Left cardiac atrium (tissue), 4 donors: ENCODE data around the gene DDX31. TPM values are rescaled to one million over a fixed set of nuclear protein-coding genes. Genes with fewer than 3 reads are reported as not detected.

Experiments used
- ATAC-seq, 2 donors: fragments of 200-7000 bp; cut with Tn5 transposase; one replicate each; pipeline ENCODE4 v1.9.1; 2020; ENCODE audit warnings: mild to moderate bottlenecking in 2 of 2, moderate library complexity in 2 of 2
- DNase-seq: peaks from one replicate; pipeline ENCODE4 v3.0.0-alpha.2; 2020
- intact Hi-C, 2 donors: fragments of 100-400 bp; cut with DNase I; formaldehyde crosslinking; loops; one replicate each; pipeline versions ENCODE4 v1.14.1 to v1.15.1; 2022 to 2023
- total RNA-seq, 2 donors: library from RNA; stranded (reverse); fragmentation: NEBNext Ultra II Directional; extraction: Animal tissue kit (Norgen Biotek cat#: 25700); gene quantifications; one replicate each; pipeline ENCODE4 v1.2.1, GENCODE V29; 2021
- donor health status: DM: no; HTN: yes; CAD: no.
- donor health status: DM: no; HTN: yes; CAD: no; lungs with severe emphysema.
- donor health status: DM: yes; HTN: yes; CAD: no.
- donor health status: Dilated cardiomyopathy.

DDX31 gene
- total RNA-seq, 2 donors from 2014 or later, result 5.2 to 7.9 TPM

GRCh38 chr9:132679946-132680625 lies 10.3 kb upstream of the DDX31 start:
- intact Hi-C loops, result loop anchor here in 1 of 2 donors (10.0 kb wide), 1 partner anchor 75 kb away; no protein-coding TSS in a partner anchor
- no peak for DNase-seq
- ATAC-seq, result no peak

GRCh38 chr9:132677976-132678375 lies 8.2 kb upstream of the DDX31 start:
- intact Hi-C loops, result no loop called here
- ATAC-seq, result no peak
- DNase-seq, result no peak

GRCh38 chr9:132674485-132674884 lies 4.7 kb upstream of the DDX31 start:
- DNase-seq, result no peak
- ATAC-seq, result no peak
- intact Hi-C loops, result loop anchor here in 1 of 2 donors (5.0 kb wide), 1 partner anchor 123 kb away; no protein-coding TSS in a partner anchor

DNA sequence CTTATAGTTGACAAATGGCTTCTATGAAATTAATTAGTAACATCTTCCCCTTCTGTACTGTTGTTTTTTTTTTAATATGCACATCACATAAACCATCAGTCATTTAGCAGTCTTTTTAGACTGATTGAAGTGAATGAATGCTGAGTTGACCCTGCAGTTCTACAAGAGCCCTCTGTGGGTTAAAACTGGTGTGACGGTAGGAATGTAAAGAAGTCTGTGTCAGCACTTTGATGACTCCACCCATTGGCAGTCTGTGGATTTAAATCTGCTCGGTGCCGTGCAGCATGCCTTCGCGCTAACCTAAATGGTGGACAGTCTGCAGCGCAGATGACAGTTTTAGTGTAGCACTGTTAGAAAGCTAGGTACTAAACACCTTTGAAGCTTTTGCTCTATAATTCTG lies 3.6 kb upstream of the DDX31 start:
- intact Hi-C loops, result loop anchor here in 1 of 2 donors (5.0 kb wide), 1 partner anchor 124 kb away; no protein-coding TSS in a partner anchor
- DNase-seq (no peak), ATAC-seq (no peak)

GRCh38 chr9:132672413-132672690 lies 2.6 kb upstream of the DDX31 start:
- intact Hi-C loops, result loop anchor here in 1 of 2 donors (5.0 kb wide), 1 partner anchor 125 kb away; no protein-coding TSS in a partner anchor
- DNase-seq (no peak), ATAC-seq (no peak)

DNA sequence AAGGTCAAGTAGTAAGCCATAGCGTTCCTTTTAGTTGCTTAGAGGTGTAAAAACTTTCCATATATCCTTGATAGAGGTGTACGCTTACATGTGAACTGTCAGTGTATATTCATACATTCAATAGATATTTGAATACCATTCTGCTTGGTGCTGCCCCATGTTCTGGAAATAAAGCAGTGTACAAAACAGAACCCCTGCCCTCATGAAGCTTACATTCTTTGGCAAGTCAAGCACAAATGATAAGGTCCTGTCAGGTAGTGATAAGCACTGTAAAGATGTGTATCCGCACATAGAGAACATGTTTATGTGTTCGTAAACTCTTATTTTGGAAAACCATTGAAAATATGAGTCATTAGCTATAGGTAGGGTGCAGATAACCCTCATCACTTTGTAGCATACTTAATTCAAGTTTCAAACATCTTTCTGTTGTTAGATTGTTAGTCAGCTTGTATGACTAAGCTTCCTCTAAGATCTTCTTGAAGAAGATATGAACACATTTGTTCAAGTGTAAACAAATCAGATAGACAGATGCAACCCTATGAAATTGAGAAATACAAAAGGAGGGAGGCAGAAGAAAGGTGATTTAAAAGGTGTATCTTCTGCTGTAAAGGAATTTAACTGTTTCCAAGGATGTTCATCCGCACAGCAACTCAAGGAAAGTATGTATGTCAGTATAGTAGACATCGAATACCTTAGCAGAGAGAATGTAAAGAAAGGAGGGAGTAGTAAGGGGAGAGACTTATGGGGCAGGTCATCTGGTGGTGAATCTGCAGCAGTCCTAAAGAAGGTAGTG lies 2.0 kb upstream of the DDX31 start:
- ATAC-seq, result no peak
- intact Hi-C loops, result loop anchor here in 1 of 2 donors (5.0 kb wide), 1 partner anchor 125 kb away; no protein-coding TSS in a partner anchor
- DNase-seq, result no peak

DNA sequence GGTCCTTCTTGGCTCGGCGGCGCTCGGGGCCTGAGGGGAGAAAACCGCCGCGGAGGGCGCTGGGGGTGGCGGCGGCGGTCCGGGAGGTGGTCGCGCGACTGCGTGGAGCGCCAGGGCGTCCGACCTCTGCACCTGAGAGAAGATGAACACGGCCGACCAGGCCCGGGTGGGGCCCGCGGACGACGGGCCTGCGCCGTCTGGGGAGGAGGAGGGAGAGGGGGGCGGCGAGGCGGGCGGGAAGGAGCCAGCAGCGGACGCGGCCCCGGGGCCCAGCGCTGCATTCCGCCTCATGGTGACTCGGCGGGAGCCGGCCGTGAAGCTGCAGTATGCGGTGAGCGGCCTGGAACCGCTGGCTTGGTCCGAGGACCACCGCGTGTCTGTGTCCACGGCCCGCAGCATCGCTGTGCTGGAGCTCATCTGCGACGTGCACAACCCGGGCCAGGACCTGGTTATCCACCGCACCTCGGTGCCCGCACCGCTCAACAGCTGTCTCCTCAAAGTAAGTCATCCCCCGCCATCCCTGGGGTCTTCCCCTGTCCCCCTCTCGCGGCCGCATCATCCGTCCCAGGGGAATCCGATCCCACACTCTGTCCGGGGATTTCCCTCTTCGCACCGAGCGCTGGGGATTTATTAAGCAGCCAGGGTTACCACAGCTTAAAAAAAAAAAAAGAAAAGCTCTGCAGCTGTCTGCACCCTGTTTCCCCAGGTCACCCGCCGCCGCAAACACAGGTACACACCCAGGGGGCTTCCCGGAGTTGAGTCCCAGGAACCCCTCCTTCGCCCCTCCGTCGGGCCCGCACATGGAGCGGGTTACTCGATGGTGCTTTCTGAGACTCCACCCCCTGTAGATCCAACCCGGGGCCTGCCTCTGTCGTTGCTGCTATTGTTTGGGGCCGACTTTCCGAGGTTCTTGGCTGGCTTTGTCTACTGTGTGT lies 941 bp upstream of the DDX31 start, which contains the start of gene GTF3C4:
TSS of gene GTF3C4 (plus strand) at position 8 of the 935 bp plus-strand sequence. CDS start at position 143, 135 bp downstream.
- no peak for DNase-seq
- intact Hi-C loops, result loop anchor here in 1 of 2 donors (5.0 kb wide), 1 partner anchor 127 kb away; no protein-coding TSS in a partner anchor
- ATAC-seq, result peak; percentile 86 to 89

GRCh38 chr9:132669319-132669697 lies 475 bp downstream of the DDX31 start:
- ATAC-seq (peak; percentile 41 to 64), DNase-seq (no peak)
- intact Hi-C loops, result loop anchor here in 1 of 2 donors (10.0 kb wide), 1 partner anchor 235 kb away; no protein-coding TSS in a partner anchor

DNA sequence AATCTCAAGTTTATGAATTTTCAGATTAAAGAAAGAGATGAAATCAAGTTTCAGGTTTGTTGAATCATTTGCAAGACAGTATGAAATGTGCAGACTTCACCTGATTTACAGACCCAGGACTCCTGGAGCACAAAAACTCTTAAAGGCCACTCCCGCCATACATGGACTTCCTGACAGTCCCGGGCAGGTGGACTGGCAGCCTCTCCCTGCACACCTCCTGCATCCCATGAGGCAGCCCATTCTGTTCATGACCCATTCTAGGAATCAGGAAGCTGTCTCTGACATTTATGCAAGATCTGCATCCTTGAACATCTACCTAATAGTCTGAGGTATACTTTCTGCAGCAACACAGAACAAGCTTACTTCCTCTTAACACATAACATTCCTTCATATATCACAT lies 5.9 kb downstream of the DDX31 start:
- no peak for ATAC-seq
- intact Hi-C loops, result loop anchor here in 1 of 2 donors (10.0 kb wide), 1 partner anchor 241 kb away; no protein-coding TSS in a partner anchor
- no peak for DNase-seq

DNA sequence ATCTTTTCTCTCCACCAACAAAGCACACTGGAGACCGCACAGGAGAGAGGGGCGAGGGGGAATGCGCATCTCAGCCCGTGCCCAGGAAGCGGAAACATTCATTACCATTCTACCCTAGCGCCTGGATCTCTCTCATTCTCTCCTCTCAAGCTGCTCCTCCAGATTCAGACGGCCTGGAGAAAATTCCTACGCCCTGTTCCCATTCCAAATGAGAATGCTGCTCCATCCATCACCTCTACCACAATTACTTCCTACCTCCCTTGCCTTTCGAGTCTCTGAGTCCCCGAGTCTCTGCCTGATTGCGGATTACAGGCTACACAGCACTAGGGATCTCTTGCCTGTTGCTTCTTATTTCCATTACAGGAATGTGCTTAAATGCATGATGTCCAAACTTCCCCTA lies 6.7 kb downstream of the DDX31 start:
- ATAC-seq (no peak), DNase-seq (no peak)
- intact Hi-C loops, result loop anchor here in 1 of 2 donors (10.0 kb wide), 1 partner anchor 242 kb away; no protein-coding TSS in a partner anchor

- intact Hi-C loops, result loop anchor here in 1 of 2 donors (10.0 kb wide), 1 partner anchor 242 kb away; no protein-coding TSS in a partner anchor
- DNase-seq (no peak), ATAC-seq (no peak)
These were observed 7.4 kb downstream of the DDX31 start for GRCh38 chr9:132662152-132662945.

DNA sequence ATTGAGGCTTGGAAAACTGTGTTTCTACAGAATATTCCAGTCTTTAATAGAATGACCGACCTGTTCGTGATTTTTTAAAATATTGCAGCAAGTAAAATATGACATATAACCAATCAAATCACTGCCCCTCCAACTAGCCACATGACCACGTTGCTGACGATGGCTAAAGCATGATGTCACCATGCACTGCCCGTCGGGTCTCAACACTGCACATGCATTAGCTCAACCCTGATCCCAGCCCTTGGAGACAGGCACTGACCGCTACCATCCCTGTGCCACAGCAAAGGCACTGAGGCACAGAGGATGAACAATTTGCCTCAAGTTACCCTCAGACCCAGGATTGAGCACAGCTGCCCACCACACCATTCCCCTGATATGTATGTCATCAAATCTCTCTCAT lies 13.5 kb downstream of the DDX31 start:
- DNase-seq, result no peak
- ATAC-seq, result no peak
- intact Hi-C loops, result no loop called here

DNA sequence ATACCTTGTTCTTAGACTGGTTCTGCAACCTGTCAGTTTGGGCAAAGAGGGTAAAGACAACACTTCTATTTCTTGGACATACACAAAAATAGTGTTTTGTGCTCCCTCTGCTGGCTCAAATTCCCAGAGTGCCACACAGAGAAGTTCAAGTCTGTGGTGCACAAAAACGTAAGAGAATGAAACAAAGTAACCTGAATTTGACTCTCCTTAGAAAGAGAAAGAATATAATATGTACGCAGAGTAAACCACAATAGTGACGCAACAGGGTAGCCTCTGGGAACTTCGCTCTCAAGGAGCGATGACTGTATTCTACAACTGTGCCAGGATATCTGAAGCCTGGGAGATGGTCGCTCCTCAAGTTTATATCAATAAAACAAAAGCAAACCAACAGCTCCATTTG lies 18.5 kb downstream of the DDX31 start:
- no peak for DNase-seq
- ATAC-seq, result no peak
- intact Hi-C loops, result no loop called here

DNA sequence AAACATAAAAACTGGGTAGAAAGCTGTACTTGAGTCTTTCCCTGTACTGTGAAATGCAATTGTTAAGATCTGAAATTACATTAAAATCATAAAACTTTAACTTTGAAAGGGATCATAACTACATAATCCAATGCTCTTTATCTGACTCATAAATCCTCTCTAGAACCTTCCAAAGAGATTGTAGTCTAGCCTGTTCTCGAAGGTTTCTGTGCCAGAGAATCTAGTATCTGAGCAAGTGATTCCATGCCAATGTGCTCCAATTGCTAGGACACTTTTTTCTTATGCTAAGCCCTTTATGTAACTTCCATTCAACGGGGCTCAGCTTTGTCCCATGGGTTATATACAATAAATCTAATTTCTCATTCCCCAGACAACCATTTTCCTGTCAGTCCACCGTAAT lies 21.1 kb downstream of the DDX31 start:
- no peak for DNase-seq
- ATAC-seq, result no peak
- intact Hi-C loops, result no loop called here

GRCh38 chr9:132648283-132648682 lies 21.5 kb downstream of the DDX31 start:
- DNase-seq, result no peak
- intact Hi-C loops, result no loop called here
- ATAC-seq, result no peak

- intact Hi-C loops, result no loop called here
- no peak for ATAC-seq
- DNase-seq, result no peak
These were observed 22.0 kb downstream of the DDX31 start for GRCh38 chr9:132647806-132648205.

DNA sequence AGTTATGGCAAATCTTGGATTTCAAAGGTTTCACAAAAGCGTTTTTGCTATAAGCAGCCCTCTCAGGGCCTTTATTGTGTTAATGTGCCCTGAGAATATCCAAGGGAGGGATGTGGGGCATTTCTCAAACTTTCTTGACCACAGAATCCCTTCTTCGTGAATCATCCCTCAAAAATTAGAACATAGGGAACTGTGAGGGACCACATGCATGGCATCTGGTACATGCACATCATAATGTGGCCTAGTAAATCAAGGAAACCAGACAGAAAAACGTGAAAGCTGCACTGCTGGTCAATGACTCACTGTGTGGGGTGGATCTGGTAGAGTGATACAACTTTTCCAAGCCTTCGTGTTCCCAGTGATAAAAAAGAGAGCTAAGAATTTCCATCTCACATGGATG lies 22.4 kb downstream of the DDX31 start:
- DNase-seq (no peak), ATAC-seq (no peak)
- intact Hi-C loops, result no loop called here

GRCh38 chr9:132646726-132647125 lies 23.1 kb downstream of the DDX31 start:
- no peak for ATAC-seq
- intact Hi-C loops, result no loop called here
- DNase-seq, result no peak
